ENCODE results near the gene EFL1.

DNA sequence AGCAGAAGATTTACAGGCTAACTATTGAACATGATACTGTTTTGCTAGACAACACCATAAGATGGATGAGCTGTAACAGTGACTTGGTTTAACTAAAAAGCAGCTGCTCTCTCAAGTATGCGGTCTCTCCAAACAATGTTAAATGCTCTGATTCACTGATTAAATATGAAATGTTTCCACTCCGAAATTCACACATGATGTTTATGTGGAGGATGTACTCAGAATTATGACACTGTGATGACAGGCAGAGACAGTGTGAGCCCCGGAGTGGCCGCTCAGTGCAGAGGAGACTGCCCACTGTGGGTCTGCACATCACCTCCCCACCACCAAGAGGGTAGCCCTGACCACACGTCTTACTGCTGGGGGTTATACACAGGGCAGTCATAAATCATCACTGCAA lies 132.8 kb downstream of the EFL1 start:
- no peak for TF ChIP-seq WRNIP1 (IDR thresholded peaks at IDR 0.05; ENCODE audit: borderline replicate concordance, low read depth, low read length)
- TF ChIP-seq, protein P1, sequence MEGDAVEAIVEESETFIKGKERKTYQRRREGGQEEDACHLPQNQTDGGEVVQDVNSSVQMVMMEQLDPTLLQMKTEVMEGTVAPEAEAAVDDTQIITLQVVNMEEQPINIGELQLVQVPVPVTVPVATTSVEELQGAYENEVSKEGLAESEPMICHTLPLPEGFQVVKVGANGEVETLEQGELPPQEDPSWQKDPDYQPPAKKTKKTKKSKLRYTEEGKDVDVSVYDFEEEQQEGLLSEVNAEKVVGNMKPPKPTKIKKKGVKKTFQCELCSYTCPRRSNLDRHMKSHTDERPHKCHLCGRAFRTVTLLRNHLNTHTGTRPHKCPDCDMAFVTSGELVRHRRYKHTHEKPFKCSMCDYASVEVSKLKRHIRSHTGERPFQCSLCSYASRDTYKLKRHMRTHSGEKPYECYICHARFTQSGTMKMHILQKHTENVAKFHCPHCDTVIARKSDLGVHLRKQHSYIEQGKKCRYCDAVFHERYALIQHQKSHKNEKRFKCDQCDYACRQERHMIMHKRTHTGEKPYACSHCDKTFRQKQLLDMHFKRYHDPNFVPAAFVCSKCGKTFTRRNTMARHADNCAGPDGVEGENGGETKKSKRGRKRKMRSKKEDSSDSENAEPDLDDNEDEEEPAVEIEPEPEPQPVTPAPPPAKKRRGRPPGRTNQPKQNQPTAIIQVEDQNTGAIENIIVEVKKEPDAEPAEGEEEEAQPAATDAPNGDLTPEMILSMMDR (IDR thresholded peaks at IDR 0.05 in 2 of 3, conservative IDR thresholded peaks at IDR 0.05 in 1 of 3; ENCODE audit: control insufficient read depth in 2 of 3, extremely low read depth in 1 of 3, insufficient read depth in 1 of 3, low read depth in 3 of 3, low read length in 3 of 3): no peak

Measured in GM12878 (cell line).